Measurements from ENCODE around the gene CDK14. TPM values are rescaled to one million over a fixed set of nuclear protein-coding genes. Genes with fewer than 3 reads are reported as not detected.

CDK14 gene
- total RNA-seq, 1 donor from 2014 or later = 1.9 TPM

DNA sequence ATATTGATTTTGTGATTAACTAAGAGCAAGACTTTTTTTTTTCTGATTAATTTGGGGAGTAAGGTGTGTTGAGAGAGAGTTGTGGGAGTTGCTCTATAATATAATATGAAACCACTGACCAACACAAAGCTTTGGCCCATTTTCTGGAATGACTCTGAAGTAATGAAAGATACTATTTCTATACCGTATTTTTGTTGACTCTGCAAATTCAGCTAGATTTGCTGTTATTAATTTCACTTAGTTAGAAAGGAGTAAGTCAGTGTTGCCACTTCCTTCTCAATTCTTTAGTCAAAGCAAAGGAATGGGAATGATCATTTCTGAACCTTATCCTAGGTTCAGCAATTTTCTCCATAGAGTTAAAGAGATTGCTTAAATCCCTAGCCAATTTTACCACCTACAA, 355.1 kb downstream of the CDK14 start:
- no peaks in the 10 kb centered on the region for H3K9me3 Mint-ChIP-seq
- intact Hi-C loops (cut with micrococcal nuclease) = no loop called here
- H3K27ac Mint-ChIP-seq = no peak overlapping the region
- no peaks in the 10 kb centered on the region for H3K36me3 Mint-ChIP-seq (ENCODE audit: low read depth)
- no peak overlapping the region for H3K4me3 Mint-ChIP-seq
- H3K4me1 Mint-ChIP-seq = no peaks in the 10 kb centered on the region
- no peak for DNase-seq
- H3K27me3 Mint-ChIP-seq = no peaks in the 10 kb centered on the region

DNA sequence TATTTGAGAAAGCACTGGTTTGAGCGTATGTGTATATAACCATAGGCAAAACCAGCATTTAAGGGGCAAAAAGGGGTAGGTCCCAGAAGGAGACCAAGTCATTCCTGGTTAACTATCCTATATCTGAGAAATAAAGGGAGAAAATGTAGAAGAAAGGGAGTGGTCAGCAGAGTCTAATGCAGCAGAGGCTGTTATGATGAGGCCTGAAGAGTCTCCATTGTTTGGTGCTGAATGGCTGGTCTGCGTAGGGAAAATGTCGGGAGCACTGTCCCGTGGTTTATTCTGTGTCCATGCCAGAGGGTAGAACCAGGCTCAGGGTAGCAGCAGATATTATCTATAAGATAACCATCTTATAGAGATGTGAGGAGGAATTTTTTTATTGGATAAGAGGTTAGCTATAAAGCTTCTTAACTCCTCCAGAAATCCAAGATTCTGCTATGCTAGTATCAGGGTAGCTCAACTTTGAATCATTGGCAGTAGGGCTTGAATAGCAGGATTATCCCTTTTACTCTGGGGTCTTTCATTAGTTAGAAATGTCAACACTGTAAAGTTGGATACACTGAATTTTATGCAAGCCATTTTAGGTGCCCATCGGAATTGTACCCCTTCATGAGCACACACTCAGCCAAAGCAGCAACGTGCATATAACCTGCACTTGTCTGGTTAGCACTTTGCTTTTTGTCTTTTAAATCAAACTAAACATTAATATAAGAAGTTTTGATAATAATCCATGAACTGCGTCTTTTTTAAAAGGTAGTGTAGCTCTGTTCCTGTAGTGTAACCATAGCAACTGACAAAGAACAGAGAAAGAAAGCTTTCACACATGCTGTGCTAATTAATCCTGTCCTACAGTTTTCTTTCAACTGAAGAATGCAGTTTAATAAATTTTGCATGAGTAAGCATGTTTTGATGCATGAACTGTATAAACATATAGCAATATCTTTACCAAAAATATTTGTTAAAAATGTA, 356.1 kb downstream of the CDK14 start:
- intact Hi-C loops (cut with micrococcal nuclease) = no loop called here
- Mint-ChIP-seq H3K36me3 (ENCODE audit: low read depth) (no peaks in the 10 kb centered on the region), H3K9me3 (no peaks in the 10 kb centered on the region)

DNA sequence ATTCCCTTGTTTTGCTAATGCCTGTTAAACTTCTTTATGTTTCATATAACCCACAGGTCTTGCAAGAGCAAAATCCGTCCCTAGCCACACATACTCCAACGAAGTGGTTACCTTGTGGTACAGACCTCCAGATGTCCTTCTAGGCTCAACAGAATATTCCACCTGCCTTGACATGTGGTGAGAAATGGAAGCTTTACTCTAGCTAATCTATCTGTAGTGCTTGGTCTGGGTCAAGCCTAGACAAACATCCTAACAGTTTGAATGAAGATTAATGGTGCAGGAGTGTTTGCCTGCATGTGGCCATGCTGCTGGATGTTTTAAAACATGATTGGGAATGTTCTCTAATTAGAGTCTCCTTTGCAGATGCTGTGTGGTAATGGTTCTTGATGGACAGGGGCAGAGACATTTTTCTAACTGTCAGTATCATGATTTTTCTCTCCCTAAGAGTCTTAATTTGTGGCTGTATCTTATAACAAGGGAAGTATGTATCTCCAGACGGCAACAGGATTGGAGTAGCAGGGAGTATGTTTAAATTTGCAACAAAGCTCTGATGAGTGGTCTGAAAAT, 359.6 kb downstream of the CDK14 start:
- H3K4me3 Mint-ChIP-seq = no peak overlapping the region
- no peaks in the 10 kb centered on the region for H3K36me3 Mint-ChIP-seq (ENCODE audit: low read depth)
- intact Hi-C loops (cut with micrococcal nuclease) = no loop called here
- no peak for DNase-seq
- no peaks in the 10 kb centered on the region for H3K9me3 Mint-ChIP-seq
- H3K27me3 Mint-ChIP-seq = no peaks in the 10 kb centered on the region
- H3K27ac Mint-ChIP-seq = no peak overlapping the region
- H3K4me1 Mint-ChIP-seq = no peaks in the 10 kb centered on the region

More for the DNA sequence above, 356.1 kb downstream of the CDK14 start:
- no peaks in the 10 kb centered on the region for H3K27me3 Mint-ChIP-seq
- no peak overlapping the region for H3K4me3 Mint-ChIP-seq
- no peak overlapping the region for H3K27ac Mint-ChIP-seq
- H3K4me1 Mint-ChIP-seq = no peaks in the 10 kb centered on the region
- DNase-seq = no peak

DNA sequence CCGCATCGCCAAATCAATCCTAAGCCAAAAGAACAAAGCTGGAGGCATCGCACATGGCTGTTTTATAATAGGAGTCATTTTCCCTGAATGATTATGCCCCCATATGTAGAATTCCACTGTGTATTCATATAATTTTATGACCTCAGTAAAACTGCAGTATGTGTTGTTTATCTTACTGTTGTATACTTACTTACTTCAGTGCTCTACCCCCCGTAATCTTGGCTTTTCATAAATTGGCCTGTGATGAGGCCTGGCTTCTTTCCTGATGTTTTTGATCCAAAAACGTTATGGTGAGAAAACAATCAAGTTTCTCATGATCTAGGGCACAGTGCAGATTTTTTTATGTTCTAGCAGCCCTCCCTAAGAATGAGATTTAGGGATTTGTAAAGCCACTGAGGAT, 361.8 kb downstream of the CDK14 start:
- H3K9me3 Mint-ChIP-seq = no peaks in the 10 kb centered on the region
- H3K27ac Mint-ChIP-seq = no peak overlapping the region
- DNase-seq = no peak
- H3K36me3 Mint-ChIP-seq (ENCODE audit: low read depth) = no peaks in the 10 kb centered on the region
- no peaks in the 10 kb centered on the region for H3K27me3 Mint-ChIP-seq
- no peak overlapping the region for H3K4me3 Mint-ChIP-seq
- H3K4me1 Mint-ChIP-seq = no peaks in the 10 kb centered on the region
- intact Hi-C loops (cut with micrococcal nuclease) = no loop called here

DNA sequence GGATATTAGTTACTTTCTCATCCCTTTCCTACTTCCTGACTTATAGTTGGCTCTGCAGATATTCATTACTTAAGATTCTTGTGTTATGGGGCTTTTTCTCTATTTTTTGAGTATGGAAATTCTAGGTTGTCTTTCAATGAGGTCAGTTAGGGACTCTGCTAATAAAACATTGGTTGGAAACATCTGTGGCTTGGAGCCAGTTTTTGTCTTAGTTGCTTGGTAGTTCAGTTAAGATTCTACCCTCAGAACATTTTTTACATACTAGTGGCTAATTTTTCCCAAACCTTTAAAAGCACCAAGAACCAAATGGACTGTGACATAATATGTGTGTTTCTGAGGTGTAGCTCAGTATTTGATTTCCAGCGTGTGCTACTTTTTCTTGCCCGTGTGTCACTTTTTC, 362.5 kb downstream of the CDK14 start:
- H3K4me3 Mint-ChIP-seq = no peak overlapping the region
- no peaks in the 10 kb centered on the region for H3K36me3 Mint-ChIP-seq (ENCODE audit: low read depth)
- H3K27me3 Mint-ChIP-seq = no peaks in the 10 kb centered on the region
- intact Hi-C loops (cut with micrococcal nuclease) = no loop called here
- no peak for DNase-seq
- no peak overlapping the region for H3K27ac Mint-ChIP-seq
- no peaks in the 10 kb centered on the region for H3K9me3 Mint-ChIP-seq
- no peaks in the 10 kb centered on the region for H3K4me1 Mint-ChIP-seq

DNA sequence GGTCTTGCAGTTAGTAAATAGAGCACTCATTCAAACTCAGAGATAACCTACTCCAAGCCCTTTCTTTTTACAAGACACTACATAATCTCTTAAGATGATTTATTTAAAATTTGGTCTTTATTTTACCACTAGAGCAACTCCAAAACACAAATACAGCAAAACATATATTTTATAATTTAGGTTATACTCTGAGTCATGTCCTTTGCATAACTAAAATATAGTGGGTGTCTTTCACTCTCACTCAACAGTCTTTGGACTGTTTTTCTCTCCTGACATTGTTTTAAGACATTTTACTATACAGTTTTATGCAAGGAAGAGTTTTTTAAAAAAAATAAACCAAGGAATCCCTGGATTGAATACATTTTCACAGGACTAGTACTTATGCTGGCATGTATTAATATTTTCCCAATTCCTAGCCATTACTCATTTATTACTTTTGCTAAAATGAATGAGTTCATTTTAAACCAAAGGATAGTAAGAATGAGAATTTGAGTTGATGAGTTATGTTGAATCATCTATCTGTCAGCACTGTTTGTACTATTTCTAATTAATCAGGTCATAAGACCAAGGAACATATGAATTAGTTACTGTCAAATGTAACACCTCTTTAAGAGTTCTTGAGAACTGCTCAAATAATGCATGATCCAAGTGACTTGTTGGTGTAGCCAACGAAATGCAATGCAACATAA, 365.1 kb downstream of the CDK14 start:
- Mint-ChIP-seq H3K4me1 (no peaks in the 10 kb centered on the region), H3K36me3 (ENCODE audit: low read depth) (no peaks in the 10 kb centered on the region), H3K27me3 (no peaks in the 10 kb centered on the region), H3K27ac (no peak overlapping the region), H3K4me3 (no peak overlapping the region), H3K9me3 (no peaks in the 10 kb centered on the region)
- no peak for DNase-seq
- intact Hi-C loops (cut with micrococcal nuclease) = no loop called here

DNA sequence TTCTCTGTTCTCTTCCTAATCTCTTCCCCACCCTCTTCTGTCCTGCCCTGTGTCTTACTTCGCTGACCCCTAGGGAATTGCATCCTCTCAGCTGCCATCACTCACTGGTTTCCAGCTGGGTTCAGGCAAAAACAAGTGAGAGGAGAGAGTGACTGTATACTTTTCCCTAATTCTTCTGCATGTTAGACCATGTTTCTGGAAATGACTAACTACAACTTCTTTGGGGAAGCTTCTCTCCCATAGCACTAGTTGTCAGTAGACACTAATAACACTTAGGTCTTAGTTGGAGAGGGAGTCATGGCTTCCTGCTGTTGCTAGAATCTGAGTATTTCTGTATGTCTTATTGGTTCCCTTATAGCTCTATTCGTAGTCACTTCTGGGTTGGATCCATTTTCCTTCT, 369.1 kb downstream of the CDK14 start:
- H3K9me3 Mint-ChIP-seq = no peaks in the 10 kb centered on the region

DNA sequence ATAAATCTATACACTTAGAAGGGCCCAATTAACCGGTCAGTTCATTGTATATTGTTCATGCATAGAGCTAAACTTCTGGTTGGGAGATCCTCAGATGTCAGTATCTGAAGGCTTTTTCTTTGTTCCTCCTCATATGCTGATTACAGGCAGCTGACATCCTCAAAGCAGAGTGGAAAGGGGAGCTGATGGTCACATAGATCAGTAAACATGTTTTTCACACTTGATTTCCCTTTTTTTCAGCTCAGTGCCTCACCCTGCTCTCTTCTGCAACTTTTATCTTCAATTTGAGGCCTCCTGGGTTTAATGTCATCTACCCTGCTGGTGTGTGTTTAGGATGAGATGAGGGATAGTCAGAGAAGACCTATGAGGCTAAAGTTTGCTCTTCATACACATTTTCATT, 370.2 kb downstream of the CDK14 start:
- no peak overlapping the region for H3K27ac Mint-ChIP-seq
- no peaks in the 10 kb centered on the region for H3K36me3 Mint-ChIP-seq (ENCODE audit: low read depth)
- no peaks in the 10 kb centered on the region for H3K4me1 Mint-ChIP-seq
- intact Hi-C loops (cut with micrococcal nuclease) = no loop called here
- H3K4me3 Mint-ChIP-seq = no peak overlapping the region
- no peaks in the 10 kb centered on the region for H3K9me3 Mint-ChIP-seq
- DNase-seq = no peak
- no peaks in the 10 kb centered on the region for H3K27me3 Mint-ChIP-seq

More for the DNA sequence above, 369.1 kb downstream of the CDK14 start:
- Mint-ChIP-seq H3K4me3 (no peak overlapping the region), H3K27me3 (no peaks in the 10 kb centered on the region), H3K36me3 (ENCODE audit: low read depth) (no peaks in the 10 kb centered on the region), H3K27ac (no peak overlapping the region), H3K4me1 (no peaks in the 10 kb centered on the region)
- intact Hi-C loops (cut with micrococcal nuclease) = no loop called here
- DNase-seq = no peak

DNA sequence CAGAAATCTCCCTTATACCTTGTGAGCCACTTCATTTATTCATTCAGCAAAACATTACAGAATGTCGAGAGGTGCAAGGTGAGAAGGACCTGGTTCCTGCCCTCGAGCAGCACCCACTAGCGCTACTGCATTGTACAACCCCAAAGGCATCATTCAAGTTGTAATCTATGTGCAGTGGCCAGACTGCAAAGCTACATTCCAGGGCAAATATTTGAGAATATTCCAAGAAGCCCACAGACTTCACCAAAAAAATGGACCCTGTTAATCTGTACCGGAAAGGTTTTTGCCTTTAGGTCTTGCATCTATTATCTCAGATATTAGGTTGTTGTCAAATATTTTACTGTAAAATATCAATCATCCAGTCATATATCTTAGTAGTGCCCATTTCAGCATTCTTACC, 372.8 kb downstream of the CDK14 start:
- Mint-ChIP-seq H3K4me1 (no peaks in the 10 kb centered on the region), H3K4me3 (no peak overlapping the region), H3K36me3 (ENCODE audit: low read depth) (no peaks in the 10 kb centered on the region), H3K27me3 (no peaks in the 10 kb centered on the region), H3K9me3 (no peaks in the 10 kb centered on the region), H3K27ac (no peak overlapping the region)
- no peak for DNase-seq
- intact Hi-C loops (cut with micrococcal nuclease) = no loop called here

DNA sequence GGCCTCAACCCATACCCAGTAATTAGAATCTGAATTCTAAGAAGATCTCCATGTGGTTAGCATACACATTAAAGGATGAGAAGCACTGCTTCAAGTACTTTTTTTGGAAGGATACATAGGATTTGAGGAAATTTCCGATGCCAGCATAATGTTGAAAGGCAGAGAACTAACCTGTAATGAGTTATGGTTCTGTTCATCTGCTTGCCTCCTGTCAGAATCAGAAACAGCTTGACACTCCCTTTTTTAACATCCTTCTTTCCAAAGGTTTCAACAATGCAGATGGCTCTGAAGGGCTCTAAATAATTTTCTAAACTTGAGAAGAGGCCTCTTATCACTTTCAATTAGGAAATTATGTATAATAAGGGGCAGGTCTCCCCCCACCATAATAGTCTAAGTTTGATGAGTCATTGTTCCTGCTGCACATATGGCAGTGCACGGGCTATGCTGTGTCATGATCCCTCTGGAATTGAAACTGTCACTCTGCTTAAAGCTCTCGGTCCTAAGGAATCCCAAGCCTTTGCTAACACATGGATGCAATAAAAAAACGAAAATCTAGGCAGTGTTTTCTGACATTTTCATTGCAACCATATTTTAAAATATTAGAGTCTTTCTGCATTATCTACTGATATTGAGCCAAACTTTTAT, 376.9 kb downstream of the CDK14 start:
- Mint-ChIP-seq H3K36me3 (ENCODE audit: low read depth) (no peaks in the 10 kb centered on the region), H3K4me1 (no peaks in the 10 kb centered on the region), H3K27ac (no peak overlapping the region), H3K9me3 (peaks cover 4% of the 10 kb centered on the region), H3K4me3 (no peak overlapping the region), H3K27me3 (no peaks in the 10 kb centered on the region)
- no peak for DNase-seq
- intact Hi-C loops (cut with micrococcal nuclease) = no loop called here

DNA sequence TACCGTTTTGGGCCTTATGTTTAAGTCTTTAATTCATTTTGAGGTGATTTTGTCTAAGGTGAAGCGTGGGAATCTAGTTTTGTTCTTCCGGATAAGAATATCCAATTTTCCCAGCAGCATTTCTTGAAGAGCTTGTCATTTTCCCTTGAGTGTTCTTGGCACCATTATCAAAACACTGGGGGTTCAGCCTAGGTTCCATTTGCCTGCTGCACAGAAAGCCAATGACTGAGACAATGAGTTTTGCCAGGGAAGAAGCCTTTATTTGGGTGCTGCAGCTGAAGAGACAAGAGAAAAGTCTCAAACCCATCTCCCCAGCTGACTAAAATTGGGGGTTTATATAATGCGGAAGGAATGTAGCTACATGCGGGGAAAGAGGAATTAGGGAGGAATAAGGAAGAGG, 380.9 kb downstream of the CDK14 start:
- intact Hi-C loops (cut with micrococcal nuclease) = no loop called here
- H3K27me3 Mint-ChIP-seq = no peaks in the 10 kb centered on the region
- no peak for DNase-seq
- no peaks in the 10 kb centered on the region for H3K36me3 Mint-ChIP-seq (ENCODE audit: low read depth)
- no peak overlapping the region for H3K27ac Mint-ChIP-seq
- peaks cover 6% of the 10 kb centered on the region for H3K9me3 Mint-ChIP-seq
- no peaks in the 10 kb centered on the region for H3K4me1 Mint-ChIP-seq
- no peak overlapping the region for H3K4me3 Mint-ChIP-seq

DNA sequence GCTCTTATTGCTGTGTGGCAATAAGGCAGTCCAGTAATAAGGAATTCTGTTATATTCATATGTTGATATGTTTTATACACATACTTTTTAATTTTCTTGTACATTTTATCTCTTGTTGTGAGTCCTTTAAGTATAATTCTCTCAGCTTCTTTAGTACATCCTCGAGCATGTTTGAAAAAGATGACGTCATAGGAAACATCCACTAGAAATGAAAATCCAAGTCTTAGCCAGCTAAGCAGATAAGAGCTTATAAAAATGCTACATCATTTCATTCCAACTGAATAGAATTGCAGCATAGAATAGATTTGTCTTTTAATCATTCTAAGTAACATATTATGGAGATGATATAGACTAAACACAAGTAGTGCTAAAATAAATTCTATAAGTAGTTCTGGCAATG, 384.4 kb downstream of the CDK14 start:
- Mint-ChIP-seq H3K9me3 (peaks cover 8% of the 10 kb centered on the region), H3K4me1 (no peaks in the 10 kb centered on the region)
- intact Hi-C loops (cut with micrococcal nuclease) = no loop called here

DNA sequence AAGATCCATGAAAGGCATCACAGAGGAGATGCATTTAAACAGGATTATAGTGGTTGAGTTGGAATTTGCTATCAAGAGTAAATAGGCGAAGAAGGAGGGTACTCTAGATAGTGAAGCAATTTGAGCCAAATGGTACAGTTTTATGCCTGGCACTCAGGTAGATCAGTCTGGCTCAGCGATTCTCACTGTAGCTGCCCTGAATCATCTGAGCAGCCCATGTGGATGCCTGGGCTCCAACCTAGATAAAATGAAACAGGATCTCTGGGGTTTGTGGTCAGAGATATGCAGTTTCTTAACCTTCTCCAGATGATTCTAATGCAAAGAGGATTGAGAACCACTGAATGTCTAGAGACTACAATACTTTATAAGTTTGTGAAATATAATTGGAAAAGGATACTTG, 386.1 kb downstream of the CDK14 start:
- Mint-ChIP-seq H3K9me3 (peaks cover 4% of the 10 kb centered on the region), H3K4me1 (no peaks in the 10 kb centered on the region), H3K27me3 (no peaks in the 10 kb centered on the region), H3K27ac (no peak overlapping the region), H3K4me3 (no peak overlapping the region), H3K36me3 (ENCODE audit: low read depth) (no peaks in the 10 kb centered on the region)
- DNase-seq = no peak
- intact Hi-C loops (cut with micrococcal nuclease) = no loop called here

More for the DNA sequence above, 384.4 kb downstream of the CDK14 start:
- no peaks in the 10 kb centered on the region for H3K27me3 Mint-ChIP-seq
- no peak overlapping the region for H3K27ac Mint-ChIP-seq
- H3K4me3 Mint-ChIP-seq = no peak overlapping the region
- no peak for DNase-seq
- no peaks in the 10 kb centered on the region for H3K36me3 Mint-ChIP-seq (ENCODE audit: low read depth)

DNA sequence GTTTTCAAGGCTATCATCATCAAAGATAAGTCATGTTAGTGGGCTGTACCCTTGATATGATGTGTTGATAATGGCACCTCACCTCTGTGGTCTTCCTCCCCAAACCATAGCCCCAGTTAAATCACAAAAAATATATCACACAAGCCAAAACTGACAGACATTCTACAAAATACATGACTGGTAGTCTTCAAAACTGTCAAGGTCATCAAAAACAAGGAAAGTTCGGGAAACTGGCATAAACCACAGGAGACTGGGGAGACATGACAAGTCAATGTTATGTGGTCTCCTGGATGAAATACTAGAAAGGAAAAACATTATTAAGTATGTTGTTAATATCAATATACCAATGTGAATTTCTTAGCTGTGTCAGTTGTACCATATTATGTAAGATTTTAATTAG, 388.6 kb downstream of the CDK14 start:
- Mint-ChIP-seq H3K4me1 (no peaks in the 10 kb centered on the region), H3K27ac (no peak overlapping the region), H3K4me3 (no peak overlapping the region), H3K9me3 (peaks cover 4% of the 10 kb centered on the region), H3K36me3 (ENCODE audit: low read depth) (no peaks in the 10 kb centered on the region), H3K27me3 (no peaks in the 10 kb centered on the region)
- intact Hi-C loops (cut with micrococcal nuclease) = no loop called here
- DNase-seq = no peak
